ENCODE measurements around the gene CTPS2. TPM values are rescaled to one million over a fixed set of nuclear protein-coding genes. Genes with fewer than 3 reads are reported as not detected.
"Not testable (repeated sequence)": the region's sequence is repeated elsewhere in the genome, so short reads cannot be mapped to it uniquely, and the experiment has no call there.

The CTPS2 gene
- total and polyA plus RNA-seq, 2 donors from 2014 or later = 5.9 to 13.7 TPM

- no peak for FAIRE-seq
- intact Hi-C loops (cut with DNase I) = no loop called here
- TF ChIP-seq, protein P1, sequence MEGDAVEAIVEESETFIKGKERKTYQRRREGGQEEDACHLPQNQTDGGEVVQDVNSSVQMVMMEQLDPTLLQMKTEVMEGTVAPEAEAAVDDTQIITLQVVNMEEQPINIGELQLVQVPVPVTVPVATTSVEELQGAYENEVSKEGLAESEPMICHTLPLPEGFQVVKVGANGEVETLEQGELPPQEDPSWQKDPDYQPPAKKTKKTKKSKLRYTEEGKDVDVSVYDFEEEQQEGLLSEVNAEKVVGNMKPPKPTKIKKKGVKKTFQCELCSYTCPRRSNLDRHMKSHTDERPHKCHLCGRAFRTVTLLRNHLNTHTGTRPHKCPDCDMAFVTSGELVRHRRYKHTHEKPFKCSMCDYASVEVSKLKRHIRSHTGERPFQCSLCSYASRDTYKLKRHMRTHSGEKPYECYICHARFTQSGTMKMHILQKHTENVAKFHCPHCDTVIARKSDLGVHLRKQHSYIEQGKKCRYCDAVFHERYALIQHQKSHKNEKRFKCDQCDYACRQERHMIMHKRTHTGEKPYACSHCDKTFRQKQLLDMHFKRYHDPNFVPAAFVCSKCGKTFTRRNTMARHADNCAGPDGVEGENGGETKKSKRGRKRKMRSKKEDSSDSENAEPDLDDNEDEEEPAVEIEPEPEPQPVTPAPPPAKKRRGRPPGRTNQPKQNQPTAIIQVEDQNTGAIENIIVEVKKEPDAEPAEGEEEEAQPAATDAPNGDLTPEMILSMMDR (IDR thresholded peaks at IDR 0.05; ENCODE audit: borderline replicate concordance, extremely low read depth, insufficient read depth) = no peak
Measured at GRCh38 chrX:16586377-16587112, 125.9 kb downstream of the CTPS2 start.

DNA sequence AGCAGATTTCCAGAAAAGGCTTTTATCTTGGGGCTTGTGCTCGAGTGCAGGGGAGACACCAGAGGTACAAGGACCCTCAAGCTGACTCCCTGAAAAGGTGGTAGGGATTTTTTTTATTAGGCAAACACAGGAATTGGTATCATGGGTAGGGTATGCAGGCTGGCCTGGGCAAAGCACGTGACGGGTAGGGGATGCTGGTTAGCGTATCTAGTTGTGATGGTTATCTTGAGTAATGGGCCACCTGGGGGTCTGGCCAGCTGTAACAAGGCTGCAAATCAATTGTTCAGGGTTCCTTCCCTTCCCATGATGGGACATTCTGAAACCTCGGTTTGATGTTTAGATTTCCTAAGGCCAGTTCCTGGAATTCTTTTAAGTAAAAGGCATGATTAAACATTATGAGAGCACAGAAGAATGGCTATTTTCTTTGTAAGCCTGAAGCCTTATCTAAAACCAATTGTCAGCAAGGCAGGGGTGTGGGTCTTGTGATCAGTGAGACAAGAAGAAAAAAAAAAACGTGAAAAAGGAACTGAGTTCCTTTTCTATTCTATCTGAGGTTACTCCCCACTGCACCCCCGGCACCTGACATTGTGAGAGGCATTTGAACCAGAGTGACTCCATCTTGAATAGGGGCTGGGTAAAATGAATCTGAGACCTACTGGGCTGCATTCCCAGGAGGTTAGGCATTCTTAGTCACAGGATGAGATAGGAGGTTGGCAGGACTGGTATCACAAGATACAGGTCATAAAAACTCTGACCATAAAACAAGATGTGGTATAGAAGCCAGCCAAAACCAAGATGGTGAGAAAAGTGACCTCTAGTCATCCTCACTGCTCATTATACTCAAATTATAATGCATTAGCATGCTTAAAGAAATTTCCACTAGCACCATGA, 126.7 kb downstream of the CTPS2 start:
- TF ChIP-seq, protein P1 (IDR thresholded peaks at IDR 0.05; ENCODE audit: borderline replicate concordance, extremely low read depth, insufficient read depth) = no peak
- Histone ChIP-seq H3K27ac (ENCODE audit: low read depth in 2 of 2, low read length in 2 of 2) (no peak overlapping the region), H3K4me1 (ENCODE audit: control insufficient read depth in 2 of 3, insufficient read depth in 2 of 3, low read depth in 1 of 3, low read length in 3 of 3) (no peaks in the 10 kb centered on the region), H3K4me3 (ENCODE audit: low read length in 3 of 3) (no peak overlapping the region), H3K9ac (ENCODE audit: low read length in 3 of 3) (no peak overlapping the region), H3K36me3 (ENCODE audit: control insufficient read depth in 2 of 3, insufficient read depth in 3 of 3, low read length in 3 of 3) (peaks cover 0 to 4% (median 2%) of the 10 kb centered on the region in 3 donors), H3K27me3 (ENCODE audit: control insufficient read depth, insufficient read depth, low read length) (no peaks in the 10 kb centered on the region), H3K9me3 (ENCODE audit: control insufficient read depth in 2 of 3, insufficient read depth in 1 of 3, low read length in 3 of 3) (peaks cover 0 to 2% (median 0%) of the 10 kb centered on the region in 3 donors)
- intact Hi-C loops (cut with DNase I) = no loop called here
- FAIRE-seq = no peak
- DNase-seq = no peak

More at GRCh38 chrX:16586377-16587112, 125.9 kb downstream of the CTPS2 start:
- H3K9me3 ChIP-seq (ENCODE audit: control insufficient read depth in 2 of 3, insufficient read depth in 1 of 3, low read length in 3 of 3) = peaks cover 0 to 2% (median 0%) of the 10 kb centered on the region in 3 donors
- H3K27ac ChIP-seq (ENCODE audit: low read depth in 2 of 2, low read length in 2 of 2) = no peak overlapping the region
- no peaks in the 10 kb centered on the region for H3K27me3 ChIP-seq (ENCODE audit: control insufficient read depth, insufficient read depth, low read length)
- H3K36me3 ChIP-seq (ENCODE audit: control insufficient read depth in 2 of 3, insufficient read depth in 3 of 3, low read length in 3 of 3) = peaks cover 0 to 4% (median 2%) of the 10 kb centered on the region in 3 donors
- no peak for DNase-seq
- H3K4me3 ChIP-seq (ENCODE audit: low read length in 3 of 3) = no peak overlapping the region
- no peaks in the 10 kb centered on the region for H3K4me1 ChIP-seq (ENCODE audit: control insufficient read depth in 2 of 3, insufficient read depth in 2 of 3, low read depth in 1 of 3, low read length in 3 of 3)
- no peak overlapping the region for H3K9ac ChIP-seq (ENCODE audit: low read length in 3 of 3)

DNA sequence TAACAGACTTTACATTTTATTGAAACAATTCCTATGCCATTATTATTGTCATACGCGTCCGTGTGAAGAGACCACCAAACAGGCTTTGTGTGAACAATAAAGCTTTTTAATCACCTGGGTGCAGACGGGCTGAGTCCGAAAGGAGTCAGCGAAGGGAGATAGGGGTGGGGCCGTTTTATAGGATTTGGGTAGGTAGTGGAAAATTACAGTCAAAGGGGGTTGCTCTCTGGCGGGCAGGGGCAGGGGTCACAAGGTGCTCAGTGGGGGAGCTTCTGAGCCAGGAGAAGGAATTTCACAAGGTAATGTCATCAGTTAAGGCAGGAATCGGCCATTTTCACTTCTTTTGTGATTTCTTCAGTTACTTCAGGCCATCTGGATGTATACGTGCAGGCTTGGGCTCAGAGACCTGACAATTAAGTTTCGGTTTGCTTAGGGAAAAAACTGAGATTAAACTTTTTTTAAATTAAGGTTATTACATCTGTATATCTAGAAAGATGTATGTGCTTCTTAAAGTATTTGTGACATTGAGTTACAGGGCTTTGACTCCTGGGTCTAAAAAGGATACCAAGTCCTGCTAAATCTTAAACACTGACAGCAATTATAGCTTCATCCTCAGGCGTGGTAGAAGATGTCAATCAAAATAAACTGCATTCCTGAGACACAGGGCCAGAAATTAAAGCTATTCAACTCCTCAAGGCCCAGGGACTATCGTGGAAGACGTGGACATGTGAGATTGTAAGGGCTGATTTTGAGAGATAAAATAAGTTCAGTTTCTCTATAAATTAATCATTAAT, 132.3 kb downstream of the CTPS2 start:
- H3K4me3 ChIP-seq (ENCODE audit: low read length in 3 of 3); H3K4me1 ChIP-seq (ENCODE audit: control insufficient read depth in 2 of 3, insufficient read depth in 2 of 3, low read depth in 1 of 3, low read length in 3 of 3); H3K27ac ChIP-seq (ENCODE audit: low read depth in 2 of 2, low read length in 2 of 2); intact Hi-C loops (cut with DNase I); H3K36me3 ChIP-seq (ENCODE audit: control insufficient read depth in 2 of 3, insufficient read depth in 3 of 3, low read length in 3 of 3); DNase-seq; H3K9ac ChIP-seq (ENCODE audit: low read length in 3 of 3); FAIRE-seq; H3K27me3 ChIP-seq (ENCODE audit: control insufficient read depth, insufficient read depth, low read length); H3K9me3 ChIP-seq (ENCODE audit: control insufficient read depth in 2 of 3, insufficient read depth in 1 of 3, low read length in 3 of 3): not testable (repeated sequence)

All from kidney (tissue), 14 donors.